SW 1271 (cell line): ENCODE data around the gene ZNF564.
"Not testable (repeated sequence)": the region's sequence is repeated elsewhere in the genome, so short reads cannot be mapped to it uniquely, and the experiment has no call there.

Source experiments
- DNase-seq, 2 experiments: peaks; one replicate each; lab custom pipeline; 2025; lab: John Stamatoyannopoulos, UW

ZNF564 gene

GRCh38 chr19:12497032-12497431 is 54.2 kb downstream of the ZNF564 start:
- no peak for DNase-seq

- no peak for DNase-seq
Observed at GRCh38 chr19:12496480-12496879, 54.8 kb downstream of the ZNF564 start.

- peak; percentile 83 to 96 for DNase-seq
Observed at GRCh38 chr19:12495002-12495802, 56.1 kb downstream of the ZNF564 start.

GRCh38 chr19:12494260-12494860 is 56.9 kb downstream of the ZNF564 start:
- DNase-seq = no peak

GRCh38 chr19:12486265-12486783 is 65.0 kb downstream of the ZNF564 start:
- not testable (repeated sequence) for DNase-seq

- no peak for DNase-seq
Observed at GRCh38 chr19:12485571-12485970, 65.7 kb downstream of the ZNF564 start.

- DNase-seq = no peak
Observed at GRCh38 chr19:12485052-12485416, 66.2 kb downstream of the ZNF564 start.

- DNase-seq = peak; percentile 55 to 82
Observed at GRCh38 chr19:12484371-12485051, 66.8 kb downstream of the ZNF564 start, which contains the start of gene ZNF709. Gene ZNF709 (minus strand): TSS chr19:12484816. CDS start chr19:12484657, 159 bp downstream.

- DNase-seq = peak in 1 of 2 experiments; percentile 20
Observed at GRCh38 chr19:12484011-12484370, 67.3 kb downstream of the ZNF564 start.

GRCh38 chr19:12482509-12482886 is 68.8 kb downstream of the ZNF564 start:
- no peak for DNase-seq

GRCh38 chr19:12481781-12482508 is 69.3 kb downstream of the ZNF564 start:
- no peak for DNase-seq

GRCh38 chr19:12478234-12478941 is 72.9 kb downstream of the ZNF564 start:
- no peak for DNase-seq
